NCI-H510A (cell line): ENCODE measurements around the gene RHBDL1.

Experiments used
- DNase-seq: peaks from one replicate; lab custom pipeline; 2025; lab: John Stamatoyannopoulos, UW

Gene RHBDL1

DNA sequence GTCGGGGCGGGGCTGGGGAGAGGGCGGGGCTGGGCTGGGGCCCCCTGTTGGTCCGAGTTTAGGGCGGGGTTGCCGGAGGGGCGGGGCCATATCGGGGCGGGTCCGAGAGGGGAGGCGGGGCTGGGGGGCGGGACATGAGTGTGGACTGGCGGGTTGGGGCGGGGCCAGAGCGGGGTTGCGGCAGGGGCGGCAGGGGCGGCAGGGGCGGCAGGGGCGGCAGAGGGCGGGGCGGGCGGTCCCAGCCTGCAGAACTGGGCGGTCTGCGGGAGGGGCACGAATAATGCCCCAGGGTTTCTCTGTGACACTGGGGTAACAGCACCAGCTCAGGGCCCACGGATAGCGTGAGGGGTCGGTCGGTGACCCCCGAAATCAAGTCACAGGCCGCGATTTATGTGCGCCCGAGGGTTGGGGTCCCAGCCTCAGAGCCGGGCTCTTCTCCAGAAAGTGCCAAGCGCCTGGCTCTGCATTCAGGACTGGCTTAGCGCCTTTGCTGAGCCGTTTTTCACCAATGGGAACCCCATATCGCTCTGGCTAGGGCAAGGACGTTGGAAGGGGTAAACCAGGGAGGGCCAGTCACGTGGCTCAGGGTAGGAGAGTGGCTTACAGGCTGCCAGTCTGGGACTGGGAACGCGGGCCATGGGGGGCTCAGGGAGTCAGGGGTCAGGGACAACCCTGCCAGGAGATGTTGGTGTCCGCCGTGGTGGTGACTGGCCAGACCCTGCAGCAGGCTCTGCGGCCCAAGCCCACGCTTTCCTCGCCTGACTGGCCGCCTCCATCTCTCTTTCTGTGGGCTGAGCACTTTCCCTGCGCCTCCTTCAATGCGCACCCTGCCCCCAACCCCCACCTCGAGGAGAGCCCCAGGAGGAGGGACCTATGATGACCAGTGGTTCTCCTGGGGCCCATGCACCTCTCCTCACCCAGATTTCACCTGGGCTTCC, 38.1 kb upstream of the RHBDL1 start:
- no peak for DNase-seq

DNA sequence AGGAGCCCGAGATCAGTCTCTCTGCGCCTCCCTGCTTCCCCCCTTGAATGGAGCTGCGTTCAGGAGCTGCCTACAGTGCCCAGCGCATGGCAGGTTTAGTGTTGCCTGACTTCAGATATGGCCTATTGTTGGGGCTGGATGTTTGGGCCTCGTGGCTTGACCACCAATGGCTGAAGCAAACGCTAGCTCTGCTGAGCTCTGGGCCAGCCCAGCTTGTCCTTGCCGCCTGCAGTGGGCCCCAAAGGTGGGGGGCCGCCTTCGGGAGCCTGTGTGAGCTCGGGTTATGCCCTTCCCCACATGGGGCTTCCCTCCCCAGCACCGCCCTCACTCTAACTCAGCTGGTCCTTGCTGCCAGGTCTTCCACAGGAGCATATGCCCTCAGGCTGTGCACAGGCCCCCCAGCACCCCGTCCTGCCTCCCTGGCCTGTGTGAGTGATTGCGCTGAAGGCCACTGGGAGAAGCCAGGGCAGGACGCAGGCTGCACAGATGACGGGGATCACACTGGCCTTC, 37.4 kb upstream of the RHBDL1 start:
- DNase-seq: no peak

DNA sequence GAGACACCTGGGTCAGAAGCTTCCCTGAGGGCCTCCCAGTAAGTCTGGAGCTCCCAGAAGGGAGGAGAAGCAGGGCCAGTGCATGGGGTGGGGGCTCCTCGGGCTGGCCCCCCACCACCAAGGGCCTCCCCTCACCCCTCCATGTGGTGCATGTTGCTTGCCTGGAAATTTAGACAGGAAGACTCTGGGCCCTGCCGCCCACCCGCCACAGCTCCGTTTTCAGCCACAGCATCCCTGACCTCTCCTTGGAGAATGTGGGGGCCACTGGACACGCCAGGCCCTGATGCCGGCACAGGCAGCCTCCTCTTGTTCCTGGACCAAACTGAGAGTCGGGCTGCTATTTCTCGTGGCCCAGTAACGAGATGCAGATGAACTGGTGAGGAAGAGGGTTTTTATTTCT, 36.6 kb upstream of the RHBDL1 start:
- no peak for DNase-seq

DNA sequence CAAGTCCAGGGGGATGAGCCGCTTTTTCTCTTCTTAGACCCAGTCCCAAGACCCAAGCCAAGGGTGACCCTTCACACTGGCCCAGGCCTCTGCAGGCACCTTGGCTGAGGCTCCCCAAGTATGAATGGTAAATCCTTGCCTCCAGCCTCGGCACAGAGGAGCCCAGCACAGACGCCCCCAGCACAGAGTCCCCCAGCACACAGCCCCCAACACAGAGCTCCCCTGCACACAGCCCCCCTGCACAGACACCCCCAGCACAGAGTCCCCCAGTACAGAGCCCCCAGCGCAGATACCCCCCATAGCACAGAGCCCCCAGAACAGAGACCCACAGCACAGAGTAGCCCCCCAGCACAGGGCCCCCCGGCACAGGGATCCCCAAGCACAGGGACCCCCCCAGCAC, 34.9 kb upstream of the RHBDL1 start:
- DNase-seq: no peak

DNA sequence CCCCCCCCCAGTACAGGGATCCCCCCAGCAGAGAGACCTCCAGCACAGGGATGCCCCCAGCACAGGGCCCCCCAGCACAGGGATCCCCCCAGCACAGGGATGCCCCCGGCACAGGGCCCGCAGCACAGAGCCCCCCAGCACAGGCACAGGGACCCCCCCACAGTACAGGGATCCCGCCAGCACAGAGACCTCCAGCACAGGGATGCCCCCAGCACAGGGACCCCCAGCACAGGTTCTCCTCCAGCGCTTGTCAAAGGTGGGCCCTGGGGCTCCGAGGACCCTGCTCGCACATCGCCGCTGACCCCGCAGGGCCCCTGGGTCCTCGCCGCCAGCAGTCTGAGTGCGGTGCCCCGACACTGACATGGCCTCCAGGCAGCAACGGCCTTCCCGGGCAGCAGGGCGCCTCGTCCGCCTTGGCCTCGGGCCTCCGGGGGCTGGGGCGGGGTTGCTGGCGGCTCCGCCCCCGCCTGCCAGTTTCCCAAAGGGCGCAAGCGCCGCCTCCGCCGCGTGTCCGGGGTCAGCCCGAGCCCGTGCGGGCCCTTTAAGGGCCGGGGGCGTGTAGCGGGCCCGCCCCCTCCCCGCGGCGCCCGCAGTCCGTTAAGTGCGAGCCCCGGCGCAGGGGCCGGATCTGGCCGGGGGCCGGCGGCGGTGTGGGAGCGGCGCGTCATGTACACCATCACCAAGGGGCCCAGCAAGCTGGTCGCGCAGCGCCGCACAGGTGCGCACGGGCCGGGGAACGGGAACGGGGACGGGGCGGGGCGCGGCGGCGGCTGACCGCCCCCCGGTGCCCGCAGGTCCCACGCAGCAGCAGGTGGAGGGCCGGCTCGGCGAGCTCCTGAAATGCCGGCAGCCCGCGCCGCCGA, 33.9 kb upstream of the RHBDL1 start, which contains the start of gene MCRIP2:
MCRIP2 (plus strand) TSS at position 503 of the 863 bp plus-strand sequence; CDS start at position 667, 164 bp downstream.
- DNase-seq: peak; percentile 55

DNA sequence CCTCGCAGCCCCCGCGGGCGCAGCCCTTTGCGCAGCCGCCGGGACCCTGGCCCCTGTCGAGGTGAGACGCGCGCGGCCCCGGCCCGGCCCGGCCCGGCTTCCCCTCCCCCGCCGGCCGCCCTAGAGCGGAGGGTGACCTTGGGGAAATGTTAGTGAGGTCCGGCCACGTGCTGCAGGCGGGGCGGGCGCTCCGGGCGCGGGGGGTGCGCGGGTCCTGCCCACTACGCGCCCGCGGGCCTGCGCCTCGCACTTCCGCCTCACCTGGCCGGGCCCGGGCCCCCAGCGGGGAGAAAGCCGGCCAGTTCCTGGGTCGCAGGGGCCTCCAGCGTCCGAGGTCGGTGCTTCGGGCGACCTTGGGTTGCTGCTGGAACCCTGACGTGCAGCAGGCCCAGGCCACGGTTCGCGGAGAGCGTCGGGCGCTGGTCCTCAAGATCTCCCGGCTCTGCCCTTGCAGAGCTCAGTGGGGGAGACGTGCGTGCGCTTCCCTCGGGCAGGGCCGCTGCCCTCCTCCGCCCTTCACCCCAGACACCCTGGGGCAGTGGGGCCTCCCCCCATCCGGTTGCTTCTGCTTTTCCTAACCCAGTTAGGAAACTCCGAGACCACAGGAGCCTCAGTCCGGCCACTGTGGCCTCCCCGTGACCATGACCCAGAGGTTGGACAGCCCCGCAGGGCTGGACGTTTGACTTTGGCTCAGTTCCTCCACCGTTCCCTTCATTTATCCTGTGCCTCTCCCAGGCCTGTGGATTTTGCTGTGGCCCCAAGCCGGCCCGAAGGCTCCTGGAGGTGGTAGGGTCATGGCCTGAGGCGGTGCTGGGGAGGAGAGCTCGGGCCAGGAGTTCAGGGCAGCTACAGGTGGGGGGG, 33.1 kb upstream of the RHBDL1 start:
- DNase-seq: no peak

DNA sequence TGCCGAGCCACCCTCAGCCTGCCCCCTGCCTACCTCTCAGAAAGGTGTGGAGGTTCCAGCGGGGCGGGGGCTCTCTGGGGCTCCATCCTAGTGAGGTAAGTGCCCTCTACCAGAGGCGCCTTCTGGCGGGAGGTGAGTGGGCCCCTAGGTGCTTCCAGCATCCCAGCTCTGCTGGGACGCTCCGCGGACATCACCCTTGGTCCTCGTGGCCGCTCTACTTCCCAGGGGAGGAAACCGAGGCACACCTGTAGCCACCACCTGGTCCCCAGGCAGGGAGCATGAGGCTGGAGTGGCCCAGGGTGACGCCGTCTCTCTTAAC, 32.5 kb upstream of the RHBDL1 start:
- DNase-seq: no peak

DNA sequence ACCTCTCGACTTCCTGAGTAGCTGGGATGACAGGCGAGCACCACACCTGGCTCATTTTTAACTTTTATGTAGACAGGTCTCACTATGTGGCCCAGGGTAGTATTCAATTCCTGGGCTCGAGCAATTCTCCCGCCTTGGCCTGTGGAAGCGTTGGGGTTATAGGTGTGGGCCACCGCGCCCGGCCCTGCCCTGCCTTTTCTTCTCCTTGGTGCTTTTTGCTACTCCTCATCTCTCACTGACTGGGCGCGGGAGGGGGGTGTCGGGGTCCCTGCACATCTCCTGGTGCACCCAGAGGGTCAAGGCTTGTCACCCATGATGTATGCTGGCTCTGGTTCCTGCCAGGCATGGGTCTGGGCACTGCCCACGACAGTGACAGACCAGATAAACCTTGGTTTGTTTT, 30.9 kb upstream of the RHBDL1 start:
- no peak for DNase-seq

DNA sequence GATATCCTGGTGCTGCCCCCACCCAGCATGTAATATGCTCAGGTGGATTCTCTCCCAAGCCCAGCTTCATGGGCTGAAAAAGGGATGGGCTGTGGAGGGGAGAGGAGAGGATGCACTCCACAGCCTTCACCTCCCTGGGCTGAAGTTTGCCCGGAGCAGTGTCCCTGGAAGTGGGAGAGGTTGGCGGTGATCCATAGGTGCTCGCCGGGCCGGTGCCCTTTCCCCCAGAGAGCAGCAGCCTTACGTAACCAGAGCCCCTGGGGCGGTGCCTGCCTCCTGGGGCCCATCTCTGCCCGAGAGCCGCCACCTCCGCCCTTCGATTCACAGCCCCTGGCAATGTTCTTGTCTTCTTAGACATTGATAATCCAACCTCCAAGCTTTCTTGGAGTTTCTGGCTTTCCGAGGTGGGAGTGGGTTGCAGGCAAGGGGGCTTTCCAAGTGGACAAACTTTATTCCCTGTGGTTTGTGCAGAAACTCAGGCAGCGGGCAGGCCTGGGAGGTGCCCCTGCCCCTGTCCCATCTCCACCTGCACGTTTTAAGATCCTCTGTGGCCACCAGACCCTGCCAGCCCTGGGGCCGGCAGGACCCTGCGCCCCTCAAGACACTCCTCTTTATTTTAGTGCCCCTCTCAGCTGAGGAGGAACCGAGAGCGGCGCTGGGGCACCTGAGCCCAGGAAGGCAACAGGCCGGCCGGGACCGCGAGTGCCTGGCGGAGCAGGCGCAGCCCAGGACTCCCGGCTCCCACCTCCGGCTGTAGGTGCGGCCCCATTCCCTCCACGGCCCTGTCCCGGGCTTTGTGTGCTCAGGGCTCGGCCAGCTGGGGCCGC, 29.4 kb upstream of the RHBDL1 start:
- no peak for DNase-seq

DNA sequence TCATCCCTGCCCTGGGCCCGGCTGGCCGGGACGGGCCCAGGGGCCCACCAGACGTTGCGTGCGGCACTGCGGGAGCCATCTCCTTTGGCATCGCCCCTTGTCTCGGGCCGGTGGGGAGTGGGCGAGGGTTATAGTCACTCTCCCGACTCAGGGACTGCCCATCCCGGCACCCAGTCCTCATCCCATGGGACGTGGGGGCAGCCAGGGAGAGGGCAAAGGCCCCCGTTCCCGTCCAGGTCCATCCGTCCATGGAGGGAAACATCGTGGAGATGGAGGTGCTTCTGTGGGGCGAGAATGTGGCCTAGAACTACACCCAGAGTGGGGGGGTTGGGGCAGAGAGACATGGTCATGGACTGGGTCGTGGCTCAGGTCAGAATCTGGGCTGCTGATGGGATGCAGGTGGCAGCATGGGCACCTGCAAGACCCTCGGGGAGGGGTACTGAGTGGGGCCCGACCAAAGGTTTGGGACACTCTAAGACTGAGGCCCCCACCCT, 28.7 kb upstream of the RHBDL1 start:
- no peak for DNase-seq

DNA sequence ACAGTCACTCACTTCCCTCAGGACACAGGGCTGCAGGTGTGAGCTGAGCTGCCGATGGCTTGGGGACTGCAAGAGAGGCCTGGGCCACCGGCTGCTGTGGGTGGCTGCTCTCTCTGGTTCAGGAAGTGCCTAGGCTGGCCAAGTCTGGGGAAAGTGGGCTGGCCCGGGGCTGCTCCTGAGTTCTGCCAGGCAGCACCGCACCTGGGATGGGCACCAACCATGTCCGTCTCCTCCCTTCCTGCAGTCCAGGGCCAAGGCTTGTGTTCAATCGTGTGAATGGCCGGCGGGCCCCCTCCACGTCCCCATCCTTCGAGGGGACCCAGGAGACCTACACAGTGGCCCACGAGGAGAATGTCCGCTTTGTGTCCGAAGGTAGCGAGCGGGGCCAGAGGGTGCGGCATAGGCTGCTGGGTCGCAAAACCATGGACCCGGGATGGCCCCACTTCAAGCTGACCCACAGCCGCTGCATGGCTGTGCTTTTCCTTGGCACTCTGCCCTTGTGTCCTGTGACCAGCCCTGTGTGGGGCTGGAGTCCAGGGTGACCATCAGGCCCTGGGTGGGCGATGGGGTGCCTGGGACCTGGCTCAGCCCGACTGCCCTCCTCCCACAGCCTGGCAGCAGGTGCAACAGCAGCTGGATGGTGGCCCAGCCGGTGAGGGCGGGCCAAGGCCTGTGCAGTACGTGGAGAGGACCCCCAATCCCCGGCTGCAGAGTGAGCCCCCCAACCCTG, 28.1 kb upstream of the RHBDL1 start:
- DNase-seq: no peak

DNA sequence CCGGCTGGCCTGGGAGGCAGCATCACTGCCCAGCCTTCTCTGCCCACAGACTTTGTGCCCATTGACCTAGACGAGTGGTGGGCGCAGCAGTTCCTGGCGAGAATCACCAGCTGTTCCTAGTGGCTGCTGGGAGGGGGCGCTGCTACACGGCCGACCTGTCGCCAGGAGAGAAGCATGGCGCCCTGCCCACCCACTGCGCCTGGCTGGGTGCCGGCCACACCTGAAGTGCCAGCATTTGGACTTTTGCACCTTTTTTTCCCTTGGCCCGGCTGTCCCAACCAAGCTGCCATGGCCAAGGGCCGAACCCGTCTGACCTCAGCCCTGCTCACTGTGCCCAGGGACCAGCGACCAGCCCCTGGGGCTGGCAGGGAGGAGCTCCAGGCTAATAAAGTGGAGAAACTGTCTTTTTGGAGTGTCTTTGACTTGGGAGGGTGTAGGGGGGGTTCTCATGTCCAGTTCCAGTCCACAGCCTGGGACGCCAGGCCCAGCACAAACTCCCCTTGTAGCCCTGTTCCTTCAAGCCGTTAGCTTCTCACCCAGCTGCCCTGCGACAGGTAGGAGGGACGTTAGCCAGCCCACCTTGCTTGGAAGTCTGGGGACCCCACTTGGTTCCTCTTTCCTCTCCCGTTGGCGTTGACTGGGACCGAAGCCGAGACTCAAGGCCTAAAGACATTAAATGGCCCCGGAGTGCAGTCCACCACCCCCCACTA, 27.2 kb upstream of the RHBDL1 start:
- DNase-seq: no peak

DNA sequence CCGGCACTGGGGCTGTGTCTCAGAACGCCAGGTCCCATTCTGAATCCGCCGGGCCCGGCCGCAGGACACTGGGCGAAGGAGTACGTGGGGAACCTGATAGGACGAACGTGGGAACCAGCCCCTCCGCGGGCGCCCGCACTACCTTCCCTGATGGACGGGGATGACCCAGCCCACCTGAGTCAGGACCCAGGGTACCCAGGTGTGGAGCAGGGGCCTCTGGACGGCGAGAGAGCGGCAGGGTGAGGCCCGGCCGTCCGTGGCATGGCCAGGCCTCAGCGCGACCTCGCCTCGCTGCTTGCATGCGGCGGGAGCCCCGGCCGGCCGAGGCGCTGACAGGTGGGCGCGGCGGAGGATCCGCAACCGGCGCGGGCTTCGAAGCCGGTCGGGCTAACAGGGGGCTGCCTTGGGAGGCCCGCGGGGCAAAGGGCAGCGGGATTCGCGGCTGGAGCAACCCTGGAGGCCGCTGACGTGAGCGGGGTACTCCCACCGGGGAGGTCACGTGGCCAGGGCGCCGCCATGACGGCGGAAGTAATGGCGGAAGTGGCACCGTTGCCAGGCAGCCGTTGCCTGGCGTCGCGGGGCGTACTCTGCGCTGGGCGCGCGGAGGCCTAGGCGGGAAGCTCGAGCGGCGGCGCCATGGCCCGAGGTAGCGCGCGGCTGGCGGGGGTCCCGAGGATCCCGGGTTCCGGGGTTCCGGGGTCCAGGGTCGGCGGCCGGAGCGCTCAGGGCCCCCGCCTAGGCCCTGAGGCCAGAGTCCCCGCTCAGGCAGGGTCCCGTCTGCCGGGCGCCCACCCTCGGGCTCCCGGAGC, 26.5 kb upstream of the RHBDL1 start, which contains the start of gene WDR90:
WDR90 (plus strand) TSS at position 585 of the 809 bp plus-strand sequence; CDS start at position 637, 52 bp downstream.
- DNase-seq: peak; percentile 79

DNA sequence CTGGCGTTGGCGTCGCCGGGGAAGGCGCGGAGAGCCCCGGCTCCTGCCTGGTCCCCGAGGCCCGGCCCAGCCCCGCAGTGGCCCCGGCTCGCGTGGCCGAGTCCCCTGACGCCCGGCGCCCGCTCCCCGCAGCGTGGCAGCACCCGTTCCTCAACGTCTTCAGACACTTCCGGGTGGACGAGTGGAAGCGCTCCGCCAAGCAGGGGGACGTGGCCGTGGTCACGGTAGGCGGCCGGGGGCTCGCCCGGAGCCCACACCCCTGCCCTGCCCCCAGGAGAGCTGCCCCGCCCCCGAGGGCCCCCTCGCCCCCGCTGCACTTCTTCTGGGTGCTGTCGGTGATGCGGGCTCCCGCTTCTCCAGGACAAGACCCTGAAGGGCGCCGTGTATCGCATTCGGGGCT, 25.8 kb upstream of the RHBDL1 start:
- DNase-seq: no peak

DNA sequence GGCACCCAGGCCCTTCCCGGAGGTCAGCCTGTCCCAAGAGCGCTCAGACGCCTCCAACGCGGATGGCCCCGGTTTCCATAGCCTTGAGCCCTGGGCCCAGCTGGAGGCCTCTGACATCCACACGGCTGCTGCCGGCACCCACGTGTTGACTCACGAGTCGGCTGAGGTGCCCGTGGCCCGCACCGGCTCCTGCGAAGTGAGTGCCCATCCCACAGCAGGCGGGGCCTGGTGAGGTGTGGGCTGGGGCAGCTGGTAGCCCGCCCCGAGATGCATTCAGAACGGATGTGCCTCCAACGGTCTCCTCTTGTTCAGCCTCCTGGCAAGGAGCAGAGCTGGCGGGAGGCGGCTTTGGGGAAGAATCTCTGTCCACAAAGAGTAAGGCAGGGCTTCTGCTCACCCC, 23.6 kb upstream of the RHBDL1 start:
- DNase-seq: no peak

DNA sequence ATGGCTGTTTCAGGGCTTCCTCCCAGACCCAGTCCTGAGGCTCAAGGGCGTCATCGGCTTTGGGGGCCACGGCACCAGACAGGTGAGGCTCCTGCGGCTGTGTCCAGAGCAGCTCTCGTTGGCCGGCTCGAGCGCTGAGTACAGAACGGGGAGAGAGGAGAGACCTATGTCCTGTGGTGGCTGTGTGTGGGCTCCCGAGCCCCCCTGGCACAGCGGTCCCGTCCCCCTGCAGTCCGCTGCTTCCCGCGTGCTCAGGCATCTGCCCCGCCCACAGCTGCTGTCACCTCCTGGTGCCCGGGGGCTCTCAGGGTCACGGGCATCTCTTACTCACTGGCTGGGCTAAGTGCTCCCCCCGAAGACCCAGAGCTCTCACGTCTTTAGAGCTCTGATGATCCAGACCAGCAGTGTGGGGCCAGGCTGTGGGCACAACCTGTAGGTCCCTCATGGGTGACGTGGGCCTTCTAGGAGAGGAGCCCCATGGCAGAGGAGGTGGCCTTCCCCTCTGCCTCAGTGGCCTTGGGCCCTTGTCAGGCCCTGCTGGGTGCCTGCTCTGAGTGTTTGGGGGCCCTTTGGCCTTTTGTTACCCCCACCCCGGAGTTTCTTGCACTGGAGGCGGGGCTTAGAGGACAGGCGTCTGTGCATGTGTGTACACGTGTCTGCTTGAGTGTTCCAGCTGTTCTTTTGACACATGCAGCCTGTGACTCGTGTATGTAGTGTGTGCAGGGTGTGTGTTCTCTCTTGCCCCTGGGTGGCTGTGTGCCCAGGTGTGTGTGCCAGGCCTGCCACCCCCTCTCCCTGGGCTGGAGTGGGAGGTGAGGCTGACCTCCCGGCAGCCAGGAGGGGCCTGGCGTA, 22.8 kb upstream of the RHBDL1 start:
- DNase-seq: no peak

DNA sequence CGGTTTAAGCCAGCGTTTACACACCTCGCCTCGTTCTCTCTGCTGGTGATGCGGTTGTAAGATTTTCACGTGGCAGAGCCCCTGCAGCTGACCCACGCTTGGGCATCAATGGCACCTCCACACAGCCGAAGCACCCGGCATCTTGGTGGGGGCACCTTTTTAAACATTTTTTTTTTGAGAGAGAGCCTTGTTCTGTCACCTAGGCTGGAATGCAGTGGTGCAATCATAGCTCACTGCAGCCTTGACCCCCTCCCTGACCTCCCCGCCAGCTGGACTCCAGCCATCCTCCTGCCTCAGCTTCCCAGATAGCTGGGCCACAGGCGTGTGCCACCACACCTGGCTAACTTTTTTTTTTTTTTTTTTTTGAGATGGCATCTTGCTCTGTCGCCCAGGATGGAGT, 21.4 kb upstream of the RHBDL1 start:
- no peak for DNase-seq
